Stimulated activated CD8-positive, alpha-beta memory T cell treated with anti-CD3 and anti-CD28 coated beads, Interleukin-12 subunit alpha, Interleukin-12 subunit beta, amount 100 ng/mL, for 1 hour (primary cell): ENCODE measurements around the gene HK3.
"Not testable (repeated sequence)": the region's sequence is repeated elsewhere in the genome, so short reads cannot be mapped to it uniquely, and the experiment has no call there.

Experiments used
- DNase-seq: peaks from one replicate; pipeline ENCODE4 v3.0.0-alpha.2; 2020; ENCODE audit warnings: low read depth

Gene HK3

DNA sequence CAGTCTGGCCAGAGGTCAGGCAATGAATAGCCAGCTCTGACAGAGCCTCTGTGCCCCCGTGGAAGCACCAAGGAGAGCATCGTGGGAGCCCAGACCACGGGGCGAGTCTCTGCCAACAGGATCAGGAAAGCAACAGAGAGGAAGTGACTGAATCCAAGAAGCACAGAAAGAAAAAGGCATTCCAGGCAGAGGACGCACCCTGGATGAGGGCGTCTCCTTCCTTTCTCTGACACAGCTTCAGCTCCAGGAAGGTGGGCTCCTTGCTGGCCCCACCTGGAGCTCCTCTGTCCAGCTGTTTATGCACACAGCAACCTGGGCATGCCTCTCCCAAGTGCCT, 16.6 kb downstream of the HK3 start:
- DNase-seq, result no peak

DNA sequence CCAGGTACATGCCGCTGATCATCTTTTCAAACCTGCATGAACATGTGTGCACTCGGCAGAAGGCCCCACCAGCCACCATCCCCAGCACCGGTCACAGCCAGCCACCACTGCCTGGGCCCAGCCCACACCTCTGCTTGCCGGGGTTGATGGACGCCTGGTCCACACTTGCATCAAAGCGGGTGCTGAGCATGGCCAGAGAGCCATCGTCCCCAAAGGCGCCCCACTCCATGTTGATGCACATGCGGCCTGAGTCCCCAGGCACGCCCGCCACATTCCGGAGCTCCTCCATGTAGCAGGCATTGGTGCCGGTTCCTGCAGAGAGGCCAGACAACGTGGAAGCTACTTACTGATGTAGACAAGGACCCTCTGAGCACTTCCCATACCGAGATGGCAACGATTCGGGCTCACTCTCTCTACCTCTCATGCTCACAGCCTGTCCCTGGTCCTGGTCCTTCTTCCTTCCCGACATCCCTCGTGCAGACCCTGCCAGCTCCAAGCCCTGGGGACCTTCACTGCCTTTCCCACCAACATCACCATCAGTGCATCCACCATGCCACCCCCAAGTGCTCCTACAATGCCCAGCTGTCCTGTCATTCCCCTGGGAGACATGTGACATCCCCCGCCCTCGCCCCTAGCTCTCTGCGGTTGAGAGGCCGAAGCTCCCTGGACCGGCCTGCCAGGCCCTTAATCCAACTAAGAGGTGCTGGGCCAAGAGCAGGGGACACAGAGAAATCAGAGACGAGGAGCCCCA, 17.2 kb downstream of the HK3 start:
- DNase-seq, result no peak

DNA sequence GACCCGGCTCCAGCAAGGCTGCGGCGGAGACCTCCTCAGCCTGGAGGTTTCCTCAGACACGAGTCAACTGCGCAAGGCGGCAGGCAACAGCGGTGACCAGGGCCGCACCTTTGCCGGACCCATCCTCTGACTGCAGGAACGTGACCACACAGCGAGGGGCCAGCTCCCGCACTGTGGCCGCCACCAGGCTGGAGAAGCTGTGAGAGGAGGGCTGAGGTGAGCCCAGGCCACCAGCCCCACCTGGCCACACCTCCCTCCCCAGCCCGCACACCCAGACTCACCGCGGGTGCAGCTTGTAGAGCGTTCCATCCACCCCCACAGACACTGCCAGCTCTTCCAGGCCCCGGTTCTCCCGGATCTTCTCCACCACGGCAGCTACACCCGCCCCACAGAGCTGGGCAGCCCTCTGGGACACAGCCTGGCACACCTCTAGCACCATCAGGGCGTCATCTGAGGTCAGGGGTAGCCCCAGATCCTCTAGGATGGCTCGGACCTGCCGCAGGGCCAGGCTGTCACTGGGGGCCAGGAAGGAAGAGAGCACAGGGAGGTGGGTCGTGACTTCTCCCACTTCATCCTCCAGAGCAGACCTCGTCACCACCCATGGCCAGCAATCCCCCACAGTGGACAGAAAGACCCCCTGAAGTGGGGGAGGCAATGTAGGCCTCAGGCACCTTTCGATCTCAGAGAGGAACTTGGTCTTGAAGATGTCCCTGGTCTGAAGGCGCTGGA, 18.0 kb downstream of the HK3 start:
- no peak for DNase-seq

DNA sequence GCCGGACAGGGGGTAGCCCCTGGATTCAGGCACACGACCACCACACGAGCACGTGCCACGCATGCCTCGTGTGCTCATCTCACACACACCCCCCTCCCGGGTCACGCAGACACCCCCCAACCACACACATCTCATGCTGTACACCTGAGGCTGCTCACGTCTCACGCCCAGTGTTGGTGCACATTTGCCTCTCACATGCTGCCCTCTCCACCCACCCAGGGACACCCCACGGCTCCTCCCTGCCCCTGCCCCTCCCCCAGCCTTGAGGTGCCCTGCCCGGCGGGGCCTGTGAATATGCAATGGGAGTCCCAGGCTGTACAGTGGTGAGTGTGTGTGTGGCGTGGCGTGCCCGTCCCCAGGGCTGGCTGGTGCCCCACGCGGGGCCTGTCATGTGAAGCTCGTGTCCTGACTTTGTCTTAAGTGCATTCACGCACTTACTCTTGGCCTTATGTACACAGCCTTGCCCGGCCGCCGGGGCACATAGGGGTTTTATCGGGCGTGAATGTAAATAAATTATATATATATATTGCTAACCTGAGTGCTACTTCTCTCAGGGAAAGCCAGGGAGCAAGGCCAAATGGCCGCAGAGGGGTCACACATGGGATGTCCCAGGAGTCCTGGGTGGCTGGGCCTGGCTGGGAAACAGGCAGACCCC, 18.7 kb downstream of the HK3 start:
- no peak for DNase-seq

DNA sequence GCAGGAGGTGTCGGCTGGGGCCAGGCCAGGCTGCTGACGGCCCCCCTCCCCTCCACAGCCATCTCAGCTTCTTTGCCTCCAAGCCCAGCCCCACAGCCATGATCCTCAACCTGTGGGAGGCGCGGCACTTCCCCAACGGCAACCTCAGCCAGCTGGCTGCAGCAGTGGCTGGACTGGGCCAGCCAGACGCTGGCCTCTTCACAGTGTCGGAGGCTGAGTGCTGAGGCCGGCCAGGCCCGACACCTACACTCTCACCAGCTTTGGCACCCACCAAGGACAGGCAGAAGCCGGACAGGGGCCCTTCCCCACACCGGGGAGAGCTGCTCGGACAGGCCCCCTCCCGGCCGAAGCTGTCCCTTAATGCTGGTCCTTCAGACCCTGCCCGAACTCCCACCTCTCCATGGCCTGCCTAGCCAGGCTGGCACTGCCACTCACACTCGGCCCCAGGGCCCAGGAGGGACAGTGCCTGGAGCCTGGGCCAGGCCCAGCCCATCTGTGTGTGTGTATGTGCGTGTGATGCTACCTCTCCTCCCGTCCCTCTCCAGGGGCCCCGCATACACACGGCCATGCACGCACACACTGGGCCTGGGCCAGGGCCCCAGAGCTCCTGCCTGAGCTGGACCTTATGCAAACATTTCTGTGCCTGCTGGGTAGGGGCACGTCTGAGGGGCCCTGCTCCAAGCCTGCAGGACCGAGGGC, 19.3 kb downstream of the HK3 start:
- DNase-seq, result no peak

DNA sequence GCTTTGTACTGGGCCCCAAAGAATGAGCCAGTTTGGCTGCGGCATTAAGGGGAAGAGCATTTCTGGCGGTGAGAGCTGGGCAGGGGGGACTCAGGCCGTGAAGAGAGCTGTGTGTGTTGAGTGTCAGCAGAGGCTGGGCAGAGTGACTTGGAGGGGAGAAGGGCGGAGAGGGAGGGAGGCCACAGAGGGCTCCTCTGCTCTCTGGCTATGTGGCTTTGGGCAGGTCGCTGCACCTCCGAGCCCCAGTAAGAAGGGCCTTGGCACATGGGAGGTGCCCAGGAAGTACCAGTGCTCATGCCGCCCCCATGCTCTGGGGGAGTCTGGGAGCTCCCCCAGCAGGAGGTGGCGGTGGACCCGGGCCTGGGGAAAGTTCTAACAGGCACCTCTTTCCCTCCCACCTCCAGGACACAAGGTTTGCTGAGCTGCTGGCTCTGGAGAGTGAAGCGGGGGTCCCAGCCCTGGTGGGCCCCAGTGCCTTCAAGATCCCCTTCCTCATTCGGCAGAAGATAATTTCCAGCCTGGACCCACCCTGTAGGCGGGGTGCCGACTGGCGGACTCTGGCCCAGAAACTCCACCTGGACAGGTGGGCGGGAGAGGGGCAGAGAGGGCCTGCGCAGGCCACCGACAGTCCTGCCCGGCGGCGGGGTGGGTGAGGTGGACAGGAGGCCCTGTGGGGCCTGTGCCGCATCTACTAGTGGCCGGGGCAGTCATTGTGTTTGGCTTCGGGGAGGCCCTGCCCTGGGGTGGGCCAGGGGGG, 20.1 kb downstream of the HK3 start:
- no peak for DNase-seq

DNA sequence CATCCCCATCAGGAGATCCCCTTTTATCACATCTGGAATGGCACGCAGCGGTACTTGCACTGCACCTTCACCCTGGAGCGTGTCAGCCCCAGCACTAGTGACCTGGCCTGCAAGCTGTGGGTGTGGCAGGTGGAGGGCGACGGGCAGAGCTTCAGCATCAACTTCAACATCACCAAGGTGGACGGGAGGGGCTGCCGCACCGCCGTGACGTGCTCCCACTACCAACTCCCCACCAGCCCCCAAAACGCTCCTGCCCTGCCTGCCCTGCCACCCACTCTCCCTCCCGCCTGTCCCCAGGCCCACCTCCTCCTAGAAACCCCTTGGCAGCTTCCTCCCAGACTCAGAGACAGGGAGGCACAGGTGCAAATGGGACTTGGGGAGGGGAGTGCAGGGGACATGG, 20.7 kb downstream of the HK3 start:
- DNase-seq, result no peak

DNA sequence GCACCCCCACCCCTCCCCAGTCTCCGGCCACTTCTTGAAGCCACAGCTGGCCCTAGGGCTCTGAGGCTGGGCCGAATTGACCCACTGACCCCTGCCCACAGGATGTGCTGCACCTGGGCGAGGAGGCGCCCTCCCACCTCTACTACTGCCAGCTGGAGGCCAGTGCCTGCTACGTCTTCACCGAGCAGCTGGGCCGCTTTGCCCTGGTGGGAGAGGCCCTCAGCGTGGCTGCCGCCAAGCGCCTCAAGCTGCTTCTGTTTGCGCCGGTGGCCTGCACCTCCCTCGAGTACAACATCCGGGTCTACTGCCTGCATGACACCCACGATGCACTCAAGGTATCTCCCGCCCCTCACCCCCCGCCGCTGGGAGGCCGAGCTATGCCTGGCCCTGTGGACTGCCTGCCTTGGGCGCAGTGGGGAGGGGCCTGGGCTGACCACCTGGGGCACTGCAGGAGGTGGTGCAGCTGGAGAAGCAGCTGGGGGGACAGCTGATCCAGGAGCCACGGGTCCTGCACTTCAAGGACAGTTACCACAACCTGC, 21.3 kb downstream of the HK3 start:
- no peak for DNase-seq

DNA sequence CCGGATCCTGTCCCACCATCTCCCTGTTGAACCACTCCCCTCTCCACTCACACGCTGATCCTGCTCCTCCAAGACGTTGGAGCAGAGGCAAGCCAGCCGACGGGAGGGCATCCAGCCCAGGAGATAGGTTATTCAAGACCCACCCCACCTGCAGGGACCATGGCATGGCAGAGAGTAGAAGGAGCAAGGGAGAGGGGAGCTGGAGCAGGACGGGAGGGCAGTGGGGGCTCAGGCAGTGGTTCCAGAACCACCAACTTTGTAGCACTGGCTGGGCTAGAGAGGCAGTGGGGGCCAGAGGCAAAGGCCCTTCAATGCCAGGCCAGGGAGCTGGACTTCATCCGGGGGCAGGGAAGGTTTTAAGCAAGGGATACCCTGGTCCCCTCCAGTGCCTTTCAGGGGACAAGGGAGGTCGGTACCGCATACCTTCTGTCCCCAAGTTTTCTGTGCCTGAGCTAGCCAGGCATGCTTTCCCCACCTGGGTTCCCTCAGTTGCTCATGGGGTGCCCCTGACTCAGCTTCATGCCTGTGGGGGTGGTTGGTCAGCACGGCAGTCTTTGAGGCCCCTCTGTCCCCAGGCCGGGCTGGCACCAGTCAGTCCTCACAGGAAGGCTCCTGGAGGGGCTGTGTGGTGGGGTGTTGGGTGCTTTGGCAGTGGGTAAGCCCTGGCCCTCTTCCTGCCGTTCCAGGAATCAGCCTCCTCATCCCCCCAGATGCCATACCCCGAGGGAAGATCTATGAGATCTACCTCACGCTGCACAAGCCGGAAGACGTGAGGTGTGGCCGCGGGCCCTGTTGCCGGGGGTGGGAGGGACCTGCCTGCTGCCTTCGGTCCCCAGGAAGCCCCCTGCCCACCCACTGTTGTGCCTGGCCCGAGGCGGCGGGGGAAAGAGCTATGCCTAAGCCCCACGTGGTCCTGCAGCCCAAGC, 22.4 kb downstream of the HK3 start:
- no peak for DNase-seq

DNA sequence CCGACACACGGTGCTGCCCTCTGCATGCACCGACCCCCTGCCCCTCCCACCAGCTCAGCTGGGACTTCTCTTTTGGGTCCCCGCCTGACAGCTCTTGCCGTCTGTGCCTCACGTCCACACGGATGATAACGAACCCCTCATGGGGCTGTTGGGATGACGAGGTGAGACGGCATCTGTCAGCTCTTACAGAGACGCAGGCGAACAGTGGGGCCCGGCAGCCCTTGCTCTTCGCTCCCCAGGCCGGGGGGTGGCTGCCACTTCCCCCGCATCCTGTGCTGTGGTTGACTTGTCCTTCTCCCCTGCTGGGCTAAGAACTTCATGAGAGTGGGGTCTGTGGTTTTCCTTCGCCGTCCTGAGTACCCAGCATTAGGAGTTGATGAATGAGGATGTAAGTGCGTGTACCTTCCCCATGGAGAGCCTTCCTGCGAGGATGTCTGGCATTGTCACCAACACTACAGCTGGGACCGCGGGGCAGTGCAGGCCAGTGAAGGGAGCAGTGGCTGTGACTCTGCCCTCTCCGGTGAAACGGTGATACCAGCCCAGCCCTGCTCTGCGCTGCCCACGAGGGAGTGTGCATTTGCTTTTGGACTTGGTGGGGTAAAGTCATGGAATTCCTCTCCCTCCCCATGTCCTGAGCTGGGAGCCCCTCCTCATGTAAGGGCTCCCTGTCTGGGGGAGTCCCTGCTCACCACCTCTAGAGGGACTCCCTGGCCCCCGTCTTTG, 23.2 kb downstream of the HK3 start:
- no peak for DNase-seq

DNA sequence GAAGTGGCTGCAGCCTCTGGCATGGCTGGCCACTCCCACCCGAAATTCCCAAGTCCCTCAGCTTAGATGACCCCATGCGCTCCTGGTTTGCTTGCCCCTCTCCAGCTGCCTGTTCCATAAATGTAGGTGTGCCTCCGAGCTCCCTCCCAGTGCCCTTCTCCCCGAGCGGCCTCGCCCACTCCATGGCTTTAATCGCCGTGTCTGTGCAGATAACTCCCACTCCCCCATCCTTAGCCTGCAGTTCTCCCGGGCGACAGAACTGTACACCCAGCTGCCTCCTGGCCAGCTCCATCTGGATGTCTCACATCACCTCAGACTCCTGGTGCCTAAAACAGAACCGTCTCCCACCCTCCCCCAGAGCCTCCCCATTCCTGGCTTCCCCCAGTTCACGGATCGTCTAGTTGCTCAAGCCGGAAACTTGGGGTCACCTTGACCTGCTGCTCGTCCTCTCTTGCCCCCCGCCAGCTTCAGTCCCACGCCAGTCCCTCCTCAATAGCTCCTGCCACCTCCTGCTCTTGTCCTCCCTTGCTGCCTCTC, 24.1 kb downstream of the HK3 start:
- no peak for DNase-seq

DNA sequence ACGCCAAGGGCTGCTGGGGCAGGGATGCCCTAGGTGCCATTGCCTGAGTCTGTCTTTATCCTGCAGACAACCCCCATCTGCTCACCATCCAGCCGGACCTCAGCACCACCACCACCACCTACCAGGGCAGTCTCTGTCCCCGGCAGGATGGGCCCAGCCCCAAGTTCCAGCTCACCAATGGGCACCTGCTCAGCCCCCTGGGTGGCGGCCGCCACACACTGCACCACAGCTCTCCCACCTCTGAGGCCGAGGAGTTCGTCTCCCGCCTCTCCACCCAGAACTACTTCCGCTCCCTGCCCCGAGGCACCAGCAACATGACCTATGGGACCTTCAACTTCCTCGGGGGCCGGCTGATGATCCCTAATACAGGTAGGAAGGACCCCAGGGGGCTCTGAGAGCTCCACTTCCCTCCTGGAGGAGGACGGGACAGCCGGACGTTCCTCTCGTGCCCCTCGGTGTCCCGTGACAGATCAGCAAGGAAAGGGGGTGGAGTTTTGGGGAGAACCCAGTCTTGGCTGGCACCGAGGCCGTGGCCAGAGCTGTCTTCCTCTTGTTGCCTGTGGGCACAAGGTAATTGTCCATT, 24.9 kb downstream of the HK3 start:
- no peak for DNase-seq

DNA sequence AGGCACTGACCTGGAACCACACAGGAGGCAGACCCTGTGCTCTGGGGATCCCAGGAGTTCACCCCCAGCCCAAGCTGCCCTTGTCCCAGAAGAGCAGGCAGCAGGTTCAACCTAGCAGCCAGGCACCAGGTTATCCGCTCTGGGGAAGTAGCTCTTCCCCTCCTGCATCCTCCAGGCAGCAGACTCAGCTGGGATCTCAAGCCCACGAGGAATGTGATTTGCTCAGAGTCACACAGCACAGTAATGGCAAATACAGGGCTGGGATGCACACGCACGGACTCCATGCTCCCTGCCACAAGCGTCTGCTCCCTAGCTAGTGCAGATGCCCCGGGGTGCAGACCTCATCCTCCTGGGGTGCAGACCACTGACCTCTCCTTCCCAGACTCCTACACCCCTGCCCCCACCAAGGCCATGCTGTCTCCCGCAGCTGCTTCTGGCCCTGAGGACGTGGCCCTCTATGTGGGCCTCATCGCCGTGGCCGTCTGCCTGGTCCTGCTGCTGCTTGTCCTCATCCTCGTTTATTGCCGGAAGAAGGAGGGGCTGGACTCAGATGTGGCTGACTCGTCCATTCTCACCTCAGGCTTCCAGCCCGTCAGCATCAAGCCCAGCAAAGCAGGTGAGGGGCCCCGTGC, 25.5 kb downstream of the HK3 start:
- no peak for DNase-seq

DNA sequence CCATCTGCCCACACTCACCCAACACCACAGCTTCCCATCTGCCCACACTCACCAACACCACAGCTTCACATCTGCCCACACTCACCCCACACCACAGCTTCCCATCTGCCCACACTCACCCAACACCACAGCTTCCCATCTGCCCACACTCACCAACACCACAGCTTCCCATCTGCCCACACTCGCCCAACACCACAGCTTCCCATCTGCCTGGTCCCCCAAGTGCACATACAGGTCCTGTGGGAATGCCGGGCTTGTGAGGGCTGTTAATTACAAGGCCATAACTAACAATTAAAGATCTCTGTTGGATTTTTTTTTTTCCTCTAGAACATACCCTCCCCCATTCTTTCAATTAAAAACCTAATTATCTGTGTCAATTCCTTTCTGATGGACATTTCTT, 26.1 kb downstream of the HK3 start:
- DNase-seq, result not testable (repeated sequence)

DNA sequence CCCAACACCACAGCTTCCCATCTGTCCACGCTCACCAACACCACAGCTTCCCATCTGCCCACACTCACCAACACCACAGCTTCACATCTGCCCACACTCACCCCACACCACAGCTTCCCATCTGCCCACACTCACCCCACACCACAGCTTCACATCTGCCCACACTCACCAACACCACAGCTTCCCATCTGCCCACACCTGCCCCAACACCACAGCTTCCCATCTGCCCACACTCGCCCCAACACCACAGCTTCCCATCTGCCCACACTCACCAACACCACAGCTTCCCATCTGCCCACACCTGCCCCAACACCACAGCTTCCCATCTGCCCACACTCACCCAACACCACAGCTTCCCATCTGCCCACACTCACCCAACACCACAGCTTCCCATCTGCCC, 26.6 kb downstream of the HK3 start:
- DNase-seq, result not testable (repeated sequence)

DNA sequence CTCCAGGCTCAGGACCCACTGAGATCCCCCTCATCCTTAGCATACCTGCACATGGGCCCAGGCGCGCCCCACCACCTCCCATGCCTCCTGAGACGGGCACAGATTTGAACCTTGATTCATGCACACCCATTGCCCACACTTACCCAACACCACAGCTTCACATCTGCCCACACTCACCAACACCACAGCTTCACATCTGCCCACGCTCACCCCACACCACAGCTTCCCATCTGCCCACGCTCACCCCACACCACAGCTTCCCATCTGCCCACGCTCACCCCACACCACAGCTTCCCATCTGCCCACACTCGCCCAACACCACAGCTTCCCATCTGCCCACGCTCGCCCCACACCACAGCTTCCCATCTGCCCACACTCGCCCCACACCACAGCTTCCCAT, 28.5 kb downstream of the HK3 start:
- not testable (repeated sequence) for DNase-seq

DNA sequence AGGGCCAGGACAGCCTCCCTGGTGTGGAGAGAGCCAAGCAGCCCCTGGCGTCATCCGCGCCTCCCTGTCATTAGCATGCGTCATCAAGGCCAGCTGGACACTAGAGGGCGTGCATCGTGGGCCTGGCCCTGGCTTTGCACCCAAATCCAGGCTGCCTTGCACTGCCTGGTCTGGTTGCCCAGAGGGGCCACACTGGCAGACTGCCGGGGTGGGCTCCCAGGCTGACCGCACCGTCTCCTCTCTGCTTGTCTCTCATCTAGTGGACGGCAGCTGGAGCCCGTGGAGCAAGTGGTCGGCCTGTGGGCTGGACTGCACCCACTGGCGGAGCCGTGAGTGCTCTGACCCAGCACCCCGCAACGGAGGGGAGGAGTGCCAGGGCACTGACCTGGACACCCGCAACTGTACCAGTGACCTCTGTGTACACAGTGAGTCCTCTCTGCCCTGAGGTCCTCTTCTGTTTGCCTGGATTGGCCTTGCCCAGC, 29.0 kb downstream of the HK3 start:
- DNase-seq, result no peak

DNA sequence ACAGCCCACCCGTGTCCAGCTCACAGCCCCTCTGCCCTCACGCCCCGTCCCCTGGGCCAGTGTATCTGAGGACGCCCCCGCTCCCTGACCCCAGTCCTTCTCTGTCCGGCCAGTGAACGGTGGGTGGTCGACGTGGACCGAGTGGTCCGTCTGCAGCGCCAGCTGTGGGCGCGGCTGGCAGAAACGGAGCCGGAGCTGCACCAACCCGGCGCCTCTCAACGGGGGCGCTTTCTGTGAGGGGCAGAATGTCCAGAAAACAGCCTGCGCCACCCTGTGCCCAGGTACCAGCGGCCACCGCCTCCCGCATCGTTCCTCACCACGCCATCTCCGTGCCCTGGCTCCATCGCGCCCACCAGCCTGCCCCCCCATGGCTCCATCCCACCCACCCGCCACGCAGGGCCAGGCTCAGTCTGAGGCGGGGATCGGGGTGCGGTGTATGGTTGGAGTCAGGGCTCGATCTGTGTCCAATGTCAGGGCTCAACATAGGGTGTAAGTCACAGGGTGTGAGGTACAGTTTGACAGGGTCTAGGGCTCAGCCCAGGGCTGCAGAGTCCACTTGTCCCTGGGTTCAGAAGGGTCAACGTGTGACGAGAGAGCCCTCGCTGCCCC, 29.5 kb downstream of the HK3 start:
- no peak for DNase-seq
